GM18951 (cell line): Measurements from ENCODE around the gene CDH5.
"Not testable (repeated sequence)": the region's sequence is repeated elsewhere in the genome, so short reads cannot be mapped to it uniquely, and the experiment has no call there.

Experiments
- POLR2A ChIP-seq: IDR thresholded peaks from 4 replicates; pipeline ENCODE4 v1.6.1; 2011; ENCODE audit warnings: mild to moderate bottlenecking; ENCODE audit not compliant: insufficient read length, insufficient read depth; ENCODE audit errors: extremely low read depth
- in situ Hi-C: fragments of 300-500 bp; cut with MboI; formaldehyde crosslinking; loops from one replicate; pipeline ENCODE4 v1.12.0; 2022; ENCODE audit warnings: low sequenced_read_pairs, mixed read lengths, inconsistent platforms; ENCODE audit not compliant: unreplicated experiment

Gene CDH5

GRCh38 chr16:66437391-66437945 is 71.0 kb downstream of the CDH5 start:
- in situ Hi-C loops = no loop called here
- no peak for TF ChIP-seq POLR2A

- in situ Hi-C loops = no loop called here
- no peak for TF ChIP-seq POLR2A
Measured at GRCh38 chr16:66438536-66438935, 72.0 kb downstream of the CDH5 start.

GRCh38 chr16:66439051-66439730 is 72.7 kb downstream of the CDH5 start:
- in situ Hi-C loops = no loop called here

GRCh38 chr16:66440271-66440802 is 73.8 kb downstream of the CDH5 start:
- TF ChIP-seq POLR2A = no peak
- in situ Hi-C loops = no loop called here

More at GRCh38 chr16:66439051-66439730, 72.7 kb downstream of the CDH5 start:
- TF ChIP-seq POLR2A = no peak

- TF ChIP-seq POLR2A = no peak
- in situ Hi-C loops = no loop called here
Measured at GRCh38 chr16:66440970-66441369, 74.5 kb downstream of the CDH5 start.

- in situ Hi-C loops = no loop called here
- TF ChIP-seq POLR2A = no peak
Measured at GRCh38 chr16:66441586-66442375, 75.3 kb downstream of the CDH5 start.

- no peak for TF ChIP-seq POLR2A
- in situ Hi-C loops = no loop called here
Measured at GRCh38 chr16:66442502-66443268, 76.2 kb downstream of the CDH5 start.

GRCh38 chr16:66443269-66443652 is 76.8 kb downstream of the CDH5 start:
- in situ Hi-C loops = no loop called here

GRCh38 chr16:66444049-66444481 is 77.6 kb downstream of the CDH5 start:
- no peak for TF ChIP-seq POLR2A
- in situ Hi-C loops = no loop called here

More at GRCh38 chr16:66443269-66443652, 76.8 kb downstream of the CDH5 start:
- no peak for TF ChIP-seq POLR2A

- in situ Hi-C loops = no loop called here
- no peak for TF ChIP-seq POLR2A
Measured at GRCh38 chr16:66446737-66447136, 80.2 kb downstream of the CDH5 start.

- in situ Hi-C loops = no loop called here
- TF ChIP-seq POLR2A = no peak
Measured at GRCh38 chr16:66447491-66447890, 81.0 kb downstream of the CDH5 start.

GRCh38 chr16:66451548-66451947 is 85.1 kb downstream of the CDH5 start:
- TF ChIP-seq POLR2A = no peak
- in situ Hi-C loops = no loop called here

GRCh38 chr16:66453230-66453629 is 86.7 kb downstream of the CDH5 start:
- in situ Hi-C loops = not testable (repeated sequence)
